ENCODE data around the gene GCLC.

DNA sequence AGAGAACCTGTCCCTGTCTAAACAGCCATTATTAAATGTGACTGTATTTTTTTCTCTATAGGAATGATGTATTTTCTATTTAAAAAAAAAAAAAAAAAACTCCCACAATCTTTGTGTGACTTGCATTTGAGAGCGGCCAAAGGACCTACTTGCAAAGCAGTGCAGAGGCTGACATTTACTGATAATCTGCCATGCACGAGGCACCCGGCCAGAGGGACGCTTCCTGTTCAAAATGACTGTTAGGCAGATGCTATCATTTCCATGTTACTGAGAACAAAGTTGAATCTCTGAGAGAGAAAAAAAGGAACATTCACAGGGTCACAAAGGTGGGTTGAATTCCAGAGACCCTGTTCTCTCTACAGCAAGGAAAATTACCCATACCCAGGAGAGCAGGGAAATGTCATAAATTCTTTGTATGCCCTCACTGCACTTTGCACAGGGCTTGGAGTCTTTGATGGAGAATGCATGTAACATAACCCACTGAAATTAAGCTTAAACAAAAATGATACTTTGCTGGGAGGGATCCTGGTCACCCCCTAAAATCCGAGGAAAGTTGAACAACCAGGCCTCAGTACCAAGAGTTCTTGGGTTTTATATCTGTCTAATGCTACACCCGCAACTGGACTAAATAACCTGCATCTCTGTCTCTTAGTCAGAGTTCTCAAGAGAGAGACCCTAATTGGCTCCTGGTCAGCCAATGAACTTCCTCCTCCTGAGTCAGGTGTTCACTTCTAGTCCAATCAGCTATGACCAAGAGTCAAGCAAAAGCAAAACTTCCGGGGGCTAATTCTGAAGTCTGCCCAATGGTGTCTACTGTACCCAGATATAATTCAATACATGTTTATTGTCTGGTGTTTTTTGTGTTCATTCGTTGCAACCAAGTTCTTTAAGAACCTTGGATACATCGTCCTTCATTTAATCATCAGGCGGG, 61.2 kb downstream of the GCLC start:
- TF ChIP-seq, protein P1, sequence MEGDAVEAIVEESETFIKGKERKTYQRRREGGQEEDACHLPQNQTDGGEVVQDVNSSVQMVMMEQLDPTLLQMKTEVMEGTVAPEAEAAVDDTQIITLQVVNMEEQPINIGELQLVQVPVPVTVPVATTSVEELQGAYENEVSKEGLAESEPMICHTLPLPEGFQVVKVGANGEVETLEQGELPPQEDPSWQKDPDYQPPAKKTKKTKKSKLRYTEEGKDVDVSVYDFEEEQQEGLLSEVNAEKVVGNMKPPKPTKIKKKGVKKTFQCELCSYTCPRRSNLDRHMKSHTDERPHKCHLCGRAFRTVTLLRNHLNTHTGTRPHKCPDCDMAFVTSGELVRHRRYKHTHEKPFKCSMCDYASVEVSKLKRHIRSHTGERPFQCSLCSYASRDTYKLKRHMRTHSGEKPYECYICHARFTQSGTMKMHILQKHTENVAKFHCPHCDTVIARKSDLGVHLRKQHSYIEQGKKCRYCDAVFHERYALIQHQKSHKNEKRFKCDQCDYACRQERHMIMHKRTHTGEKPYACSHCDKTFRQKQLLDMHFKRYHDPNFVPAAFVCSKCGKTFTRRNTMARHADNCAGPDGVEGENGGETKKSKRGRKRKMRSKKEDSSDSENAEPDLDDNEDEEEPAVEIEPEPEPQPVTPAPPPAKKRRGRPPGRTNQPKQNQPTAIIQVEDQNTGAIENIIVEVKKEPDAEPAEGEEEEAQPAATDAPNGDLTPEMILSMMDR (conservative IDR thresholded peaks at IDR 0.05; ENCODE audit: low read depth, low read length), result no peak
- TF ChIP-seq EZH2 (IDR thresholded peaks at IDR 0.05; ENCODE audit: borderline replicate concordance, low read depth, low read length, poor library complexity, severe bottlenecking), result no peak

Data from A673 (cell line).